ENCODE data around the gene DNAH17. TPM values are rescaled to one million over a fixed set of nuclear protein-coding genes. Genes with fewer than 3 reads are reported as not detected.

The DNAH17 gene
- not detected in 2 replicates for total RNA-seq

DNA sequence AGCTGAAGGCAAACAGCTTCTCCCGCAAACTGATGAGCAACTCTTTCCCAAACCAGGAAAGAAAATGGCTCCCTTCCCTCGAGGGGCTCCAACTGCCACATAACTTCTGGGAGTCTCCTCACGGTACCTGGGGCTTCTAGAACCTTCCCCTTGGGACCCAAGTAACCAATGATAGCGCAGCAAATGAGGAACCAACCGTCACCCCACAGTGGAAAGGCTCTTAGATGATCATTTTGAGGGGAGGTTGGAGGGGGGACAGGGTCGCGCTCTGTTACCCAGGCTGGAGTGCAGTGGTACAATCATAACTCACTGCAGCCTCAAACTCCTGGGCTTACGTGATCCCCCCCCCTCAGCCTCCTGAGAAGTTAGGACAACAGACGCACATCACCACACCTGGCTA is at the start of gene DNAH17:
DNAH17 (minus strand) TSS at position 101 of the 400 bp plus-strand sequence. CDS start 2,339 bp downstream, outside the sequence.

GRCh38 chr17:78378225-78379130 is 198.7 kb downstream of the DNAH17 start, which contains the start of gene PGS1:
Gene PGS1, plus strand, starts transcription at chr17:78378649. Its CDS starts 17 bp downstream, at chr17:78378666.

Other genes with a start within 250 kb of the DNAH17 start
- 61.5 and 66.8 TPM in 2 replicates for gene SOCS3, start 217.3 kb downstream of the DNAH17 start, total RNA-seq
- gene PGS1, start 198.7 kb downstream of the DNAH17 start, total RNA-seq: 15.8 and 23.6 TPM in 2 replicates
- gene CYTH1, start 204.9 kb upstream of the DNAH17 start, total RNA-seq: 9.5 and 11.0 TPM in 2 replicates

All from cardiac ventricle fibroblast (primary cell).